Measurements from ENCODE around the gene ANXA3.

ANXA3 gene

GRCh38 chr4:78606530-78607095 is 55.0 kb downstream of the ANXA3 start:
- H3K4me2 ChIP-seq = no peak overlapping the region

GRCh38 chr4:78608684-78609083 is 57.1 kb downstream of the ANXA3 start:
- no peak for TF ChIP-seq Cebpa-rat (IDR thresholded peaks at IDR 0.05)
- Histone ChIP-seq H4K20me1 (no peaks in the 10 kb centered on the region), H3K27me3 (no peaks in the 10 kb centered on the region), H3K4me1 (peaks cover 47% of the 10 kb centered on the region), H3K4me3 (no peak overlapping the region), H3K9me3 (no peaks in the 10 kb centered on the region), H3K4me2 (no peak overlapping the region), H3K27ac (no peak overlapping the region), H3K9ac (no peak overlapping the region), H3K36me3 (no peaks in the 10 kb centered on the region)

More at GRCh38 chr4:78606530-78607095, 55.0 kb downstream of the ANXA3 start:
- Histone ChIP-seq H3K27me3 (no peaks in the 10 kb centered on the region), H3K36me3 (no peaks in the 10 kb centered on the region), H3K9me3 (no peaks in the 10 kb centered on the region), H3K9ac (no peak overlapping the region), H3K4me3 (no peak overlapping the region), H4K20me1 (no peaks in the 10 kb centered on the region), H3K4me1 (peaks cover 29% of the 10 kb centered on the region), H3K27ac (no peak overlapping the region)
- TF ChIP-seq Cebpa-rat (IDR thresholded peaks at IDR 0.05) = no peak

- peaks cover 56% of the 10 kb centered on the region for H3K4me1 ChIP-seq
- H3K9me3 ChIP-seq = no peaks in the 10 kb centered on the region
- H3K27me3 ChIP-seq = no peaks in the 10 kb centered on the region
- no peak overlapping the region for H3K27ac ChIP-seq
- TF ChIP-seq Cebpa-rat (IDR thresholded peaks at IDR 0.05) = no peak
- no peaks in the 10 kb centered on the region for H4K20me1 ChIP-seq
- H3K36me3 ChIP-seq = no peaks in the 10 kb centered on the region
- 0 out of 2 replicates have a peak overlapping the region, but pooled peaks have one; percentile 68 for H3K4me2 ChIP-seq
- no peak overlapping the region for H3K9ac ChIP-seq
- H3K4me3 ChIP-seq = no peak overlapping the region
Measured at GRCh38 chr4:78609580-78609979, 58.0 kb downstream of the ANXA3 start.

GRCh38 chr4:78610546-78611214 is 59.1 kb downstream of the ANXA3 start:
- Histone ChIP-seq H3K9me3 (no peaks in the 10 kb centered on the region), H3K9ac (no peak overlapping the region), H3K27me3 (no peaks in the 10 kb centered on the region), H3K36me3 (no peaks in the 10 kb centered on the region), H3K4me2 (peak overlapping the region; percentile 68), H4K20me1 (no peaks in the 10 kb centered on the region), H3K27ac (peak overlapping the region; percentile 71), H3K4me3 (no peak overlapping the region), H3K4me1 (peaks cover 57% of the 10 kb centered on the region)
- no peak for TF ChIP-seq Cebpa-rat (IDR thresholded peaks at IDR 0.05)

DNA sequence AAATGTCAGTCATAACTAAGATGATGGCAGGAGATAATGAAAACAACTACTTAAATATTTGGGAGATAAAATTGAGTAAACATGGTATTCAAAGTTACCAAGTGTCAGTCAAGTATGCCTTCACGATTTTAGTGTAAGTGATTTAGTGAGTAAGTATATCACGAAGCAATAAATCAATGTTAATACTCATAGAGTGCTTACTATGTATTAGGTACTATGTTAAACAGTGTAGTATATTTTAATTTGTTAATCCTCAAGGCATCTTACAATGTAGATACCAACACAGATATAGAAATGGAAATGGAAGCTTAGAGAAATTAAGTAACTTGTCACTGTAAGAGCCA is 59.6 kb downstream of the ANXA3 start:
- Histone ChIP-seq H3K4me1 (peaks cover 57% of the 10 kb centered on the region), H3K27me3 (no peaks in the 10 kb centered on the region), H3K4me2 (peak overlapping the region; percentile 68), H3K9me3 (no peaks in the 10 kb centered on the region), H3K27ac (peak overlapping the region; percentile 71), H4K20me1 (no peaks in the 10 kb centered on the region), H3K9ac (no peak overlapping the region), H3K36me3 (no peaks in the 10 kb centered on the region), H3K4me3 (no peak overlapping the region)
- no peak for TF ChIP-seq Cebpa-rat (IDR thresholded peaks at IDR 0.05)

DNA sequence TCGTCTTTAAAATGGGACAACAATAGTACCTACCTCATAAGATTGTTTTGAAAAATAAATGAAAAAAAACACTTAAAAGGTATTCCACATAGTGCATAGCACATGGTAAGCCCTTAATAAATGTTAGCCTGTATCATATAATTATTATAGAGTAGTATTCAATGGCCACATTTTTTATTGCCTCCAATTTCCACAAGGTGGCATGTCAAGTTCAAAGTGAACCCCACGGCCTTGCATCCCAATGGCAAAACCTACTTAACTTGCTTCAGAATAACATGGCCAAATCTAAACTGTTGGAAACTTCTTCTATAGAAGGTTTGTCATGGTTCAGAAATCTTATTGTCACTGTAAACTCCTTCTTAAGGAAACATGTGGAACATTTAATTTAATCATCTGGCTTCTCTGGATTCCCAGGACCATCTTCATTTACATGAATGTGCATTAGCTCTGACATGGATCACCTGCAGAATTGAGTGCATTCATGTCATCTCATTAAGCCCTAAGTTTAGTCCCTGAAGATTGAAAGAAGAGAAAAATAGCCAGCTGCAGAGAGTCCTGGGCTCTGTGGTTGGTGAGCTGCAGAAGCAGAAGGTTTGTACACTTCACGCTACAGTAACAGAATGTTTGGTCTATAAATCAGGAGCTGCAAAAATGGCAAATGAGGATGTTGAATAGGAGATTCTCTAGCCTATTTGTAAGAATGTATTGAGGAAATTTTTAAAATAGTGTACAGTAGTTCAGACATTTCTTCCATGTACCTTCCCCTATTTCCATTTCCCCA is 61.0 kb downstream of the ANXA3 start:
- Histone ChIP-seq H3K4me3 (no peak overlapping the region), H3K4me2 (peak overlapping the region; percentile 68), H4K20me1 (no peaks in the 10 kb centered on the region)

GRCh38 chr4:78613522-78614321 is 62.2 kb downstream of the ANXA3 start:
- H4K20me1 ChIP-seq = no peaks in the 10 kb centered on the region
- no peak for TF ChIP-seq Cebpa-rat (IDR thresholded peaks at IDR 0.05)
- H3K4me2 ChIP-seq = peak overlapping the region; percentile 68
- no peaks in the 10 kb centered on the region for H3K9me3 ChIP-seq
- no peak overlapping the region for H3K9ac ChIP-seq
- no peaks in the 10 kb centered on the region for H3K27me3 ChIP-seq
- 0 out of 2 replicates have a peak overlapping the region, but pooled peaks have one; percentile 8 for H3K27ac ChIP-seq
- no peak overlapping the region for H3K4me3 ChIP-seq
- no peaks in the 10 kb centered on the region for H3K36me3 ChIP-seq
- peaks cover 63% of the 10 kb centered on the region for H3K4me1 ChIP-seq

More for the DNA sequence above, 61.0 kb downstream of the ANXA3 start:
- no peak for TF ChIP-seq Cebpa-rat (IDR thresholded peaks at IDR 0.05)
- no peaks in the 10 kb centered on the region for H3K9me3 ChIP-seq
- no peaks in the 10 kb centered on the region for H3K27me3 ChIP-seq
- H3K27ac ChIP-seq = no peak overlapping the region
- H3K36me3 ChIP-seq = no peaks in the 10 kb centered on the region
- H3K9ac ChIP-seq = no peak overlapping the region
- peaks cover 61% of the 10 kb centered on the region for H3K4me1 ChIP-seq

GRCh38 chr4:78616046-78616498 is 64.5 kb downstream of the ANXA3 start:
- Histone ChIP-seq H3K9ac (no peak overlapping the region), H3K27ac (no peak overlapping the region)

DNA sequence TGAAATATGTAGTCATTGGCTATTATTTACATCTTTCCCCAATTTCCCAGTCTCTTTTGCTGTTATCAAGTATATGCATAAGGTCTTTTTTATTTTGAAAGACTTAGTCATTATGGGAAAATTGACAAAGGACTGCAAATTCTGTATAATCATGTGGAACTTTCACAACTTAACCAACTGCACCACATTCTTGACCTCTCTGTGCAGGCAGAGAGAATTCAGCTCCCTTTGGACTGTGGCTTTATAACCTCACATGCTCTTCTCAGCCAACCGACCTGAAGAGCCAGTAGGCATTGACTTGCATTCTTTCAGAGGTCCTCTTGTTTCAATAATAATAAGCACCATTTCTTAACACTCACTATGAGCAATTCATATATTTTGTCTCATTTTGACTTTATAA is 66.9 kb downstream of the ANXA3 start:
- no peak for TF ChIP-seq Cebpa-rat (IDR thresholded peaks at IDR 0.05)

More at GRCh38 chr4:78616046-78616498, 64.5 kb downstream of the ANXA3 start:
- H3K27me3 ChIP-seq = no peaks in the 10 kb centered on the region
- peaks cover 42% of the 10 kb centered on the region for H3K4me1 ChIP-seq
- no peaks in the 10 kb centered on the region for H3K9me3 ChIP-seq
- no peak overlapping the region for H3K4me2 ChIP-seq
- no peaks in the 10 kb centered on the region for H4K20me1 ChIP-seq
- no peak overlapping the region for H3K4me3 ChIP-seq
- H3K36me3 ChIP-seq = no peaks in the 10 kb centered on the region
- TF ChIP-seq Cebpa-rat (IDR thresholded peaks at IDR 0.05) = no peak

More for the DNA sequence above, 66.9 kb downstream of the ANXA3 start:
- Histone ChIP-seq H3K27me3 (no peaks in the 10 kb centered on the region), H3K4me1 (peaks cover 19% of the 10 kb centered on the region), H3K36me3 (no peaks in the 10 kb centered on the region), H4K20me1 (no peaks in the 10 kb centered on the region), H3K4me3 (no peak overlapping the region), H3K4me2 (no peak overlapping the region), H3K9ac (no peak overlapping the region), H3K27ac (no peak overlapping the region), H3K9me3 (no peaks in the 10 kb centered on the region)

Data from BLaER1 (cell line).